ENCODE results near the gene ZNRF3. TPM values are rescaled to one million over a fixed set of nuclear protein-coding genes. Genes with fewer than 3 reads are reported as not detected.

The ZNRF3 gene
- total and polyA plus RNA-seq, 8 donors = 8.8 to 30.4 (median 27.2) TPM

DNA sequence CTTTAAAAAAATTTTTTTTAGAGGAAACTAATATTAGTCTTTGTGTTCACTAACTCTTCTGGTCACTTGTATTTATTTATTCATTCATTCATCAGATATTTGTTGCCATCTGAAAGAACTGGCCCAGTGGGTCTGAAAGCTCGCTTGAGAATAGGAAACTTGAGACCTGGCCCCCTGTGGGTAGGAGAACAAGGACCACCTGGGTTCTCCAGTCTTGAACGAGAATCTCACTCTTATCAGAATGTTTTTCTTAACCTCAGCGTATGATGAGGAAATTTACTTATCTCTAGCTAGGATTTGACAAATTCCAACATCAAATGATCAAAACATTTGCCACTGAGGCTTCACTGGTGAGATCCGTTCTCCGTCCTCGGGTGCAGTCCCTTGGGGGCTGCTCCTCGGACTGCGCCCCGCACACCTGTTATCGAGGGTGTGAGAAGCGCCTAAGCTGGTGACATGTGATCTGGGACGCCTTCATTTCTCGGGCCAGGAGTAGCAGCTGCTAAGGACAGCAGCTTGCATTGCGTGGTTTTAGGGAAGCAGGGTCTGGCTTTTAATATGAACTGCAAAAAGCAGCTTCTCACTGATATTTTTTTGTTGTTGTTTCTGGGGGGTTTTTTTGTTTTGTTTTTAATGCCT, 171.9 kb downstream of the ZNRF3 start:
- intact Hi-C loops (cut with DNase I) = no loop called here
- H3K27ac ChIP-seq = no peak overlapping the region
- no peaks in the 10 kb centered on the region for H3K4me1 ChIP-seq
- no peak overlapping the region for H3K4me3 ChIP-seq
- no peak for ATAC-seq
- TF ChIP-seq, protein P1, sequence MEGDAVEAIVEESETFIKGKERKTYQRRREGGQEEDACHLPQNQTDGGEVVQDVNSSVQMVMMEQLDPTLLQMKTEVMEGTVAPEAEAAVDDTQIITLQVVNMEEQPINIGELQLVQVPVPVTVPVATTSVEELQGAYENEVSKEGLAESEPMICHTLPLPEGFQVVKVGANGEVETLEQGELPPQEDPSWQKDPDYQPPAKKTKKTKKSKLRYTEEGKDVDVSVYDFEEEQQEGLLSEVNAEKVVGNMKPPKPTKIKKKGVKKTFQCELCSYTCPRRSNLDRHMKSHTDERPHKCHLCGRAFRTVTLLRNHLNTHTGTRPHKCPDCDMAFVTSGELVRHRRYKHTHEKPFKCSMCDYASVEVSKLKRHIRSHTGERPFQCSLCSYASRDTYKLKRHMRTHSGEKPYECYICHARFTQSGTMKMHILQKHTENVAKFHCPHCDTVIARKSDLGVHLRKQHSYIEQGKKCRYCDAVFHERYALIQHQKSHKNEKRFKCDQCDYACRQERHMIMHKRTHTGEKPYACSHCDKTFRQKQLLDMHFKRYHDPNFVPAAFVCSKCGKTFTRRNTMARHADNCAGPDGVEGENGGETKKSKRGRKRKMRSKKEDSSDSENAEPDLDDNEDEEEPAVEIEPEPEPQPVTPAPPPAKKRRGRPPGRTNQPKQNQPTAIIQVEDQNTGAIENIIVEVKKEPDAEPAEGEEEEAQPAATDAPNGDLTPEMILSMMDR (IDR thresholded peaks at IDR 0.05) = no peak
- H3K36me3 ChIP-seq = peaks cover 0 to 6% of the 10 kb centered on the region in 2 donors
- no peaks in the 10 kb centered on the region for H3K9me3 ChIP-seq
- H3K27me3 ChIP-seq = no peaks in the 10 kb centered on the region
- no peak for DNase-seq

DNA sequence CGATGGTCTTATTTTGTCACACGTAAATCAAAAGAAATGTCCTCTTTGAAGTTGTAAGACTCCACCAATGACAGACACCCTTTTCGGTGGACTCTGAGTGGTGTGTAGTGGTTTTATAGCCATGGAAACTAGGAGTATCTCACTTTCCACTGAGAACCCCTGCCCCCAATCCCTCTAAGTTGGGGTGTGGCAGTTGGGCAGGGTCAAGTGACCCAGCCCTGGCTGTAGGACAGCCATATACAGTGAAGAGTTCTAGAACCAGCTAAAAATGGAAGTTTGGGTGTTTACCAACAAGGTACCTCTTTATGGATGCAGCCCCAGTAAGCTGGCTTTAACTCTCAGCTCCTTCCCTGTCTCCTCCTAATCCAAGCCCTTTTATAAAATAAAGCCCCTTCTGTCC, 173.1 kb downstream of the ZNRF3 start:
- Histone ChIP-seq H3K27me3 (peaks cover 0 to 7% of the 10 kb centered on the region in 2 donors), H3K27ac (no peak overlapping the region), H3K4me1 (no peaks in the 10 kb centered on the region), H3K9me3 (no peaks in the 10 kb centered on the region), H3K4me3 (no peak overlapping the region), H3K36me3 (no peaks in the 10 kb centered on the region)
- DNase-seq = no peak
- no peak for ATAC-seq
- TF ChIP-seq, protein P1 (IDR thresholded peaks at IDR 0.05) = no peak
- intact Hi-C loops (cut with DNase I) = no loop called here

DNA sequence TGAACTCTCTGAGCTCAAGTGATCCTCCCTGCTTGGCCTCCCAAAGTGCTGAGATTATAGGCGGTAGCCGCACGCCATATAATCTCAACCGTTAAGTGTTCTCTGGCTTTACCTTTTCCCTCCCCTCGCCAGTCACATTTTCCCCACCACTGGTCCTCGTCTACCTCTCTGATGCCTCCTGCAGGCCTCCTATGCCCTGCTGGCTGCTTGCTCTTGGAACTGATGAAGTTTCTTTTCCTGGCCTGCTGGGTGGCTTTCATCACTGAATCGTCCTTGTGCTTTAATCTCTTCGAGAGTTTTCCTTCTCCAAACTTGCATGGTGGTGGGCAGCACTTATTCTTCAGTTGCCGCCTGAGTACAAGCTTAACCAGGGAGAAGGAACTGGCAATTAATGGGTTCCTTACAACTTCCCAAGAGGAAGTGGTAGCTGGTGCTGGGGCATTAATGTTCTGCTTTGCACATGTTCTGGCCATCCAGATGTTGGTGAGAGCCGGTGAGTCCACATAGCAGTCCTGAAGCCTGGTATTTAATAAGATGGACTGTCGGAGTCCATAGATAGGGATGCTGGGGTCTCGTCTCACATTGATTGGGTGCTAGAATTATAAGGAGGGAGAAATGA, 177.0 kb downstream of the ZNRF3 start:
- H3K4me1 ChIP-seq = no peaks in the 10 kb centered on the region
- H3K4me3 ChIP-seq = no peak overlapping the region
- DNase-seq (no peak), ATAC-seq (no peak)
- no peaks in the 10 kb centered on the region for H3K9me3 ChIP-seq
- no peak overlapping the region for H3K27ac ChIP-seq
- TF ChIP-seq, protein P1 (IDR thresholded peaks at IDR 0.05) = no peak
- peaks cover 0 to 14% of the 10 kb centered on the region in 2 donors for H3K27me3 ChIP-seq
- intact Hi-C loops (cut with DNase I) = no loop called here
- no peaks in the 10 kb centered on the region for H3K36me3 ChIP-seq

DNA sequence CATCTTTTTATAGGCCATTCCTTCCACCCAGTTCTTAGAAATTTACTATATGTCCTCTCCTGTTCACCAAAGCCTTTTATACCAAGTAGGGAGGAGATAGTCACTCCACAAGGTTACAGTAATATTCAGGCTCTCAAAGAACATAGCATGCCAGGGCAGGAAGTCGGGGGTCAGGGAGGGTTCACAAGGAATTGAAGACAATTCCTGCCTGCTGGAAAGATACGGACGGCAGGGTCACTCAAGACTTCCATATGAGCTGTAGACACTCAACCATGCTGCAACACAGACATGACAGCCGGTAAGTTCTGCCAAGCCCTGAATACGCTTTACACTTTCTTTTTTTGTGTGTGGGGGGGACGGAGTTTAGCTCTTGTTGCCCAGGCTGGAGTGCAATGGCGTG, 177.6 kb downstream of the ZNRF3 start:
- Histone ChIP-seq H3K4me1 (no peaks in the 10 kb centered on the region), H3K27ac (no peak overlapping the region), H3K9me3 (no peaks in the 10 kb centered on the region), H3K27me3 (peaks cover 0 to 14% of the 10 kb centered on the region in 2 donors), H3K36me3 (no peaks in the 10 kb centered on the region), H3K4me3 (no peak overlapping the region)
- DNase-seq (no peak), ATAC-seq (no peak)
- intact Hi-C loops (cut with DNase I) = no loop called here
- TF ChIP-seq, protein P1 (IDR thresholded peaks at IDR 0.05) = no peak

DNA sequence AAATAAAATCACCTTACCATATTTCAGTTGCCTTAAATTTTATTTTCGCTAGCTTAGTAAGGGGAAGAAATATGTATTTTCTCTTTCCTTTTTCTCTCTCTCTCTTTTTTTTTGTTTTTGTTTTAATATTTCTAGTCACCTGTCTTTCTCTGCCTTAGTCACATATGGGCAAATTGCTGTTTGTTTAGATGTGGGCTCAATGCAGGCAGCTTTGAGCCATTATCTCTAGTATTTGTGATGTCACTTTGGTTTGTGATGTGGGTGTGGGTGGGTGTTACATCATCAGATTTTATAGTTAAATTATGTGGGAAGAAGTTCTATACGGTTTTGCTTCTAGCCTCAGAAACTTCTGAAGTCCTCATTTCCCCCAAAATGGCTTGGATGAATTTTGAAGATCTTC, 178.4 kb downstream of the ZNRF3 start, which contains the start of gene C22orf31:
C22orf31 (minus strand) TSS at position 59 of the 400 bp plus-strand sequence; CDS start at position 20, 39 bp downstream.
- Histone ChIP-seq H3K9me3 (no peaks in the 10 kb centered on the region), H3K4me3 (no peak within 1 kb of the TSS), H3K36me3 (no peaks in the 10 kb centered on the region), H3K27ac (no peak within 1 kb of the TSS), H3K4me1 (no peaks in the 10 kb centered on the region), H3K27me3 (peaks cover 0 to 14% of the 10 kb centered on the region in 2 donors)
- TF ChIP-seq, protein P1 (IDR thresholded peaks at IDR 0.05) = no peak
- DNase-seq (no peak), ATAC-seq (no peak)
- intact Hi-C loops (cut with DNase I) = no loop called here
